Measurements from ENCODE around the gene SYT12. TPM values are rescaled to one million over a fixed set of nuclear protein-coding genes. Genes with fewer than 3 reads are reported as not detected.

Gene SYT12
- total RNA-seq, 1 donor from 2014 or later, result 0.67 TPM

DNA sequence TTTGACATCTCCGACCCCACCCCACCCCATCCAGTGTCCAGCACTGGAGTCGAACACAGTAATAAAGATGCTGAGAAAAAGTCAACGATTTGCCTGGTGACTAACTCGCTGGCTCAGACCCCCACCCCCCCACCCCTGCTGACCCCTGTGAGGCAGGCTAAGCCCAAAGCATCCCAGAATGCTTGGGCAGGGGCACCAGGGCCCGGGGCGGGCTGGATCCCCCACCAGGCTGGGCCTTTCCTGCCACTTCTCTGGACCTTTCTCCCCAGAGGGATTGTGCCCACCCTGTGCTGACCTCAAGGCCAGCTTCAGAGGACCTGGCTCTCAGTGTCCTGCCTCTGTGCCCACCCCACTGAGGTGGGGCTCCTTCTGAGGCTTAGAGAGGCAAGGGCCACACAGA lies 46.0 kb upstream of the SYT12 start:
- no peak overlapping the region for H3K4me2 ChIP-seq
- H3K9me3 ChIP-seq (ENCODE audit: low read depth), result no peaks in the 10 kb centered on the region
- peaks cover 4% of the 10 kb centered on the region for H3K27me3 Mint-ChIP-seq (ENCODE audit: insufficient read depth, low read depth)
- no peaks in the 10 kb centered on the region for H3K36me3 ChIP-seq
- H3K4me3 ChIP-seq, result no peak overlapping the region
- no peaks in the 10 kb centered on the region for H3K27me3 ChIP-seq
- no peak overlapping the region for H3K9ac ChIP-seq
- peaks cover 2% of the 10 kb centered on the region for H3K9me3 Mint-ChIP-seq
- no peaks in the 10 kb centered on the region for H3K4me1 ChIP-seq
- no peak overlapping the region for H2AFZ ChIP-seq (replicated peaks)
- DNase-seq (ENCODE audit: low spot score), result no peak
- H3K36me3 Mint-ChIP-seq, result no peaks in the 10 kb centered on the region
- H3K27ac ChIP-seq, result no peak overlapping the region
- TF ChIP-seq, protein P1, sequence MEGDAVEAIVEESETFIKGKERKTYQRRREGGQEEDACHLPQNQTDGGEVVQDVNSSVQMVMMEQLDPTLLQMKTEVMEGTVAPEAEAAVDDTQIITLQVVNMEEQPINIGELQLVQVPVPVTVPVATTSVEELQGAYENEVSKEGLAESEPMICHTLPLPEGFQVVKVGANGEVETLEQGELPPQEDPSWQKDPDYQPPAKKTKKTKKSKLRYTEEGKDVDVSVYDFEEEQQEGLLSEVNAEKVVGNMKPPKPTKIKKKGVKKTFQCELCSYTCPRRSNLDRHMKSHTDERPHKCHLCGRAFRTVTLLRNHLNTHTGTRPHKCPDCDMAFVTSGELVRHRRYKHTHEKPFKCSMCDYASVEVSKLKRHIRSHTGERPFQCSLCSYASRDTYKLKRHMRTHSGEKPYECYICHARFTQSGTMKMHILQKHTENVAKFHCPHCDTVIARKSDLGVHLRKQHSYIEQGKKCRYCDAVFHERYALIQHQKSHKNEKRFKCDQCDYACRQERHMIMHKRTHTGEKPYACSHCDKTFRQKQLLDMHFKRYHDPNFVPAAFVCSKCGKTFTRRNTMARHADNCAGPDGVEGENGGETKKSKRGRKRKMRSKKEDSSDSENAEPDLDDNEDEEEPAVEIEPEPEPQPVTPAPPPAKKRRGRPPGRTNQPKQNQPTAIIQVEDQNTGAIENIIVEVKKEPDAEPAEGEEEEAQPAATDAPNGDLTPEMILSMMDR (IDR thresholded peaks at IDR 0.05), result no peak
- no peak for TF ChIP-seq EZH2 (IDR thresholded peaks at IDR 0.05)
- no peak for TF ChIP-seq EZH2phosphoT487 (IDR thresholded peaks at IDR 0.05)
- no peak overlapping the region for H3K4me3 Mint-ChIP-seq
- peaks cover 13% of the 10 kb centered on the region for H3K4me1 Mint-ChIP-seq
- H3K79me2 ChIP-seq (ENCODE audit: low read depth), result no peaks in the 10 kb centered on the region
- H3F3A ChIP-seq (ENCODE audit: low read depth), result no peaks in the 10 kb centered on the region
- no peak overlapping the region for H3K27ac Mint-ChIP-seq
- no peaks in the 10 kb centered on the region for H4K20me1 ChIP-seq (ENCODE audit: low read depth)

DNA sequence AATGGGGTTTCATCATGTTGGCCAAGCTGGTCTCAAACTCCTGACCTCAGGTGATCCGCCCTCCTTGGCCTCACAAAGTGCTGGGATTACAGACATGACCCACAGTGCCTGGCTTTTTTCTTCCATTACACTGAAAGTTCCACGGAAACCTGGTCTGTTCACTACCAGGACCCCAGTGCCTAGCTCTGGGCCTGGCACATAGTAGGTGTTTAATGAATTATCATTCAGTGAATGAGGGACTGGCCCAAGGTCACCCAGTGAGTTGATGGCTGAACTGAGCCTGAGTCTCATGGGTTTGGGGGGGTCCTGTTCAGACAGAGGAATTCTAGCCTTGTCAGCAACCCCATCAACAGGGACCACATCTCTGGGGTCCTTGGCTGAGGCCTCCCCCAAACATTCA lies 44.7 kb upstream of the SYT12 start:
- Histone ChIP-seq H3K36me3 (no peaks in the 10 kb centered on the region), H3K27me3 (no peaks in the 10 kb centered on the region), H4K20me1 (ENCODE audit: low read depth) (no peaks in the 10 kb centered on the region), H3K4me2 (no peak overlapping the region), H3K9ac (no peak overlapping the region), H3K79me2 (ENCODE audit: low read depth) (no peaks in the 10 kb centered on the region), H3K27ac (no peak overlapping the region), H3K4me1 (no peaks in the 10 kb centered on the region), H3K4me3 (no peak overlapping the region), H2AFZ (replicated peaks) (no peak overlapping the region), H3K9me3 (ENCODE audit: low read depth) (no peaks in the 10 kb centered on the region), H3F3A (ENCODE audit: low read depth) (no peaks in the 10 kb centered on the region)
- DNase-seq (ENCODE audit: low spot score), result no peak
- peaks cover 10% of the 10 kb centered on the region for H3K27me3 Mint-ChIP-seq (ENCODE audit: insufficient read depth, low read depth)
- peaks cover 13% of the 10 kb centered on the region for H3K4me1 Mint-ChIP-seq
- TF ChIP-seq, protein P1 (IDR thresholded peaks at IDR 0.05), result no peak
- no peak overlapping the region for H3K27ac Mint-ChIP-seq
- peaks cover 2% of the 10 kb centered on the region for H3K9me3 Mint-ChIP-seq
- no peak overlapping the region for H3K4me3 Mint-ChIP-seq
- no peaks in the 10 kb centered on the region for H3K36me3 Mint-ChIP-seq

DNA sequence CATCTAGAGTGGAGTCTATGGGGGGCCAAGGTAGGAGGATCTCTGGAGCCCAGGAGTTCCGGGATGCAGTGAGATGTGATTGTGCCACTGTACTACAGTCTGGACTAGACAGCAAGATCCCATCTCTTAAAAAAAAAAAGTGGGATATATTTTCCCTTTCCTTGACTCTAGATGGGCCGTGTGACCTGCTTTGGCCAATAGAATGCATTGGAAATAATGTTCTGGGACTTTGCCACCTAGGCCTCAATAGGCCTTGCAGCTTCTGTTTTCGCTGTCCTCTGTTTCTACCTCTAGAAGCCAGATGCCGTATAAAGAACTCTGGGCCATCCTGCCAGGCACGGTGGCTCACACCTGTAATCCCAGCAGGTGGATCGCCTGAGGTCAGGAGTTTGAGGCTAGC lies 44.2 kb upstream of the SYT12 start:
- Mint-ChIP-seq H3K36me3 (no peaks in the 10 kb centered on the region), H3K9me3 (peaks cover 2% of the 10 kb centered on the region), H3K27me3 (ENCODE audit: insufficient read depth, low read depth) (peaks cover 8% of the 10 kb centered on the region), H3K27ac (no peak overlapping the region), H3K4me3 (no peak overlapping the region), H3K4me1 (peaks cover 12% of the 10 kb centered on the region)
- H3K27ac ChIP-seq, result no peak overlapping the region
- no peaks in the 10 kb centered on the region for H3K4me1 ChIP-seq
- no peaks in the 10 kb centered on the region for H3K27me3 ChIP-seq
- H2AFZ ChIP-seq (replicated peaks), result no peak overlapping the region
- no peaks in the 10 kb centered on the region for H4K20me1 ChIP-seq (ENCODE audit: low read depth)
- no peak for DNase-seq (ENCODE audit: low spot score)
- no peaks in the 10 kb centered on the region for H3K79me2 ChIP-seq (ENCODE audit: low read depth)
- no peak overlapping the region for H3K4me2 ChIP-seq
- H3F3A ChIP-seq (ENCODE audit: low read depth), result no peaks in the 10 kb centered on the region
- no peaks in the 10 kb centered on the region for H3K9me3 ChIP-seq (ENCODE audit: low read depth)
- H3K4me3 ChIP-seq, result no peak overlapping the region
- no peak for TF ChIP-seq EZH2phosphoT487 (IDR thresholded peaks at IDR 0.05)
- TF ChIP-seq, protein P1 (IDR thresholded peaks at IDR 0.05), result no peak
- no peak for TF ChIP-seq EZH2 (IDR thresholded peaks at IDR 0.05)
- H3K36me3 ChIP-seq, result no peaks in the 10 kb centered on the region
- no peak overlapping the region for H3K9ac ChIP-seq

Measured in neural progenitor cell (in vitro differentiated cells).